ENCODE data around the gene NEU3.
A peak's percentile ranks its signal among the peaks of the same experiment; 100 is the strongest.

DNA sequence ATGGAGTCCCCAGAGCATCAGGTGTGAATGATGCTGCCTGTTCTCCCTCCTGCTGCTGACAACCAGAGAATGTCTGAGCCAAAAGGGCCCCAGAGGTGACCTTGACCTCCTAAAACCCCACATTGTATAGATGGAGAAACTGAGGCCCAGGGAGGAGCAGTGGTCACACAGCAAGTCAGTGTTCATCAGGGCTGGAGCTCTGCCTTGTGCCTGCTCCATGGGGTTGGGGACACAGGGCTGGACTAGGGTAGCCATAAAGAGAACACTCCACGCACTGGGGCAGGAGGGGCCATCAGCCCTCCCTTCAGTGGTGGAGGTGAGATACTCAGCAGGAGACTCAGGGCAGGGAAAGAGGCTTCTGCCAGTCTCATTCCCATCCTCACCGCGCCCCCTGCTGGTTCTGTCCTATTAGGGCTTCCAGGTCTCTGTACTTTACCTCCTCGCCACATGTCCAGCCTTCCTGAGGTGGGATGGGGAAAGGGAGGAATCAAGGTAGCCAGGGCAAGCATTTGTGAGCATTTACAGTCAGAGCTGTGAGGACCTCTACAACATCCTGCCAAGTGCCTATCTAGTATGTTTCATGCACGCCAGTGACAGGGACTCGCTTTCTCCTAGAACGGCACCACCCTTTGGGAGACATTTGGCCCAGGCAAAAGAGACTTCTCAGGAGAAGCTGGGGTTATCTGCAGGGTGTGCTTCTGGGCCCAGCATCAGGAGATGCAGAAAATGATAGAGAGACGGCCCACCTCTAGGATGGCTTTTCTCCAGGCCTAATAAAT, 43.2 kb downstream of the NEU3 start:
- TF ChIP-seq, protein P1, sequence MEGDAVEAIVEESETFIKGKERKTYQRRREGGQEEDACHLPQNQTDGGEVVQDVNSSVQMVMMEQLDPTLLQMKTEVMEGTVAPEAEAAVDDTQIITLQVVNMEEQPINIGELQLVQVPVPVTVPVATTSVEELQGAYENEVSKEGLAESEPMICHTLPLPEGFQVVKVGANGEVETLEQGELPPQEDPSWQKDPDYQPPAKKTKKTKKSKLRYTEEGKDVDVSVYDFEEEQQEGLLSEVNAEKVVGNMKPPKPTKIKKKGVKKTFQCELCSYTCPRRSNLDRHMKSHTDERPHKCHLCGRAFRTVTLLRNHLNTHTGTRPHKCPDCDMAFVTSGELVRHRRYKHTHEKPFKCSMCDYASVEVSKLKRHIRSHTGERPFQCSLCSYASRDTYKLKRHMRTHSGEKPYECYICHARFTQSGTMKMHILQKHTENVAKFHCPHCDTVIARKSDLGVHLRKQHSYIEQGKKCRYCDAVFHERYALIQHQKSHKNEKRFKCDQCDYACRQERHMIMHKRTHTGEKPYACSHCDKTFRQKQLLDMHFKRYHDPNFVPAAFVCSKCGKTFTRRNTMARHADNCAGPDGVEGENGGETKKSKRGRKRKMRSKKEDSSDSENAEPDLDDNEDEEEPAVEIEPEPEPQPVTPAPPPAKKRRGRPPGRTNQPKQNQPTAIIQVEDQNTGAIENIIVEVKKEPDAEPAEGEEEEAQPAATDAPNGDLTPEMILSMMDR (IDR thresholded peaks at IDR 0.05) = peak; percentile 82
- TF ChIP-seq EZH2 (IDR thresholded peaks at IDR 0.05; ENCODE audit: borderline replicate concordance, insufficient read depth, low read depth, low read length, poor library complexity, severe bottlenecking) = no peak

All from B cell (primary cell).